ENCODE measurements around the gene CALHM1. TPM values are rescaled to one million over a fixed set of nuclear protein-coding genes. Genes with fewer than 3 reads are reported as not detected.
"Not testable (repeated sequence)": the region's sequence is repeated elsewhere in the genome, so short reads cannot be mapped to it uniquely, and the experiment has no call there.

The CALHM1 gene
- total RNA-seq: not detected

- no peak for TF ChIP-seq CTCF (IDR thresholded peaks at IDR 0.05)
- TF ChIP-seq EP300 (IDR thresholded peaks at IDR 0.05): no peak
- no peak for TF ChIP-seq POLR2A (IDR thresholded peaks at IDR 0.05)
- no peak for DNase-seq (ENCODE audit: low spot score in 2 of 2)
- Histone ChIP-seq H3K36me3 (peaks cover 0 to 3% (median 0%) of the 10 kb centered on the region in 3 donors), H3K27me3 (no peaks in the 10 kb centered on the region), H3K9me3 (no peaks in the 10 kb centered on the region), H3K4me1 (no peaks in the 10 kb centered on the region), H3K4me3 (no peak within 1 kb of the TSS), H3K27ac (no peak within 1 kb of the TSS)
- 59 to 60% methylated on average over 6 to 8 of the region's 9 CpGs for WGBS, 2 donors
These were observed at the start of gene CALHM1 for GRCh38 chr10:103458720-103459119. Gene CALHM1, minus strand, starts transcription at chr10:103458900. Its CDS starts 149 bp downstream, at chr10:103458751.

- WGBS, 2 donors: 64 to 66% methylated on average over 10 of the region's 10 CpGs
- TF ChIP-seq EP300 (IDR thresholded peaks at IDR 0.05): no peak
- Histone ChIP-seq H3K9me3 (no peaks in the 10 kb centered on the region), H3K4me1 (peaks cover 0 to 5% (median 0%) of the 10 kb centered on the region in 4 donors), H3K27me3 (no peaks in the 10 kb centered on the region), H3K4me3 (no peak overlapping the region), H3K27ac (no peak overlapping the region), H3K36me3 (no peaks in the 10 kb centered on the region)
- no peak for DNase-seq (ENCODE audit: low spot score in 2 of 2)
These were observed 48.8 kb upstream of the CALHM1 start for GRCh38 chr10:103507235-103508191.

- H3K27ac ChIP-seq: no peak overlapping the region
- no peaks in the 10 kb centered on the region for H3K27me3 ChIP-seq
- no peaks in the 10 kb centered on the region for H3K36me3 ChIP-seq
- no peak overlapping the region for H3K4me3 ChIP-seq
- DNase-seq (ENCODE audit: low spot score in 2 of 2): no peak
- H3K9me3 ChIP-seq: no peaks in the 10 kb centered on the region
- 88 to 90% methylated on average over 4 of the region's 4 CpGs for WGBS, 2 donors
- TF ChIP-seq CTCF (IDR thresholded peaks at IDR 0.05): no peak
- TF ChIP-seq POLR2A (IDR thresholded peaks at IDR 0.05): no peak
- no peak for TF ChIP-seq EP300 (IDR thresholded peaks at IDR 0.05)
- peaks cover 0 to 5% (median 0%) of the 10 kb centered on the region in 4 donors for H3K4me1 ChIP-seq
These were observed 47.4 kb upstream of the CALHM1 start for GRCh38 chr10:103506061-103506460.

- TF ChIP-seq EP300 (IDR thresholded peaks at IDR 0.05): no peak
- no peak for TF ChIP-seq POLR2A (IDR thresholded peaks at IDR 0.05)
- TF ChIP-seq CTCF (IDR thresholded peaks at IDR 0.05): no peak
- 57 to 61% methylated on average over 10 of the region's 10 CpGs for WGBS, 2 donors
- Histone ChIP-seq H3K36me3 (no peaks in the 10 kb centered on the region), H3K4me3 (no peak overlapping the region), H3K4me1 (peaks cover 0 to 5% (median 0%) of the 10 kb centered on the region in 4 donors), H3K27ac (no peak overlapping the region), H3K27me3 (peaks cover 0 to 6% of the 10 kb centered on the region in 2 donors), H3K9me3 (no peaks in the 10 kb centered on the region)
- DNase-seq (ENCODE audit: low spot score in 2 of 2): no peak
These were observed 45.6 kb upstream of the CALHM1 start for GRCh38 chr10:103504181-103504783.

GRCh38 chr10:103503777-103504176 is 45.1 kb upstream of the CALHM1 start:
- H3K4me3 ChIP-seq; DNase-seq (ENCODE audit: low spot score in 2 of 2); H3K27ac ChIP-seq; H3K36me3 ChIP-seq; H3K4me1 ChIP-seq; H3K9me3 ChIP-seq: not testable (repeated sequence)
- 94 to 99% methylated on average over 6 of the region's 6 CpGs for WGBS, 2 donors
- peaks cover 0 to 11% of the 10 kb centered on the region in 2 donors for H3K27me3 ChIP-seq
